Right atrium auricular region (tissue), 2 donors: ENCODE measurements around the gene TENM4. TPM values are rescaled to one million over a fixed set of nuclear protein-coding genes. Genes with fewer than 3 reads are reported as not detected.

Source experiments
- DNase-seq: peaks from one replicate; pipeline ENCODE4 v3.0.0-alpha.2; 2019; ENCODE audit warnings: low spot score
- H3K27ac ChIP-seq, 2 donors: fragments of 200-600 bp; sonication (generic); 1 replicate in 1 of 2; 2 replicates in 1 of 2; pipeline ENCODE4 v1.5.1; 2016 to 2019
- H3K27me3 ChIP-seq, 2 donors: fragments of 200-600 bp; sonication (generic); one replicate each; pipeline versions ENCODE4 v1.5.1 to v1.6.0; 2017 to 2019
- H3K36me3 ChIP-seq: fragments of 200-600 bp; sonication (generic); one replicate; pipeline ENCODE4 v1.5.1; 2016
- H3K4me1 ChIP-seq, 2 donors: fragments of 200-600 bp; sonication (generic); one replicate each; pipeline versions ENCODE4 v1.5.1 to v1.6.0; 2017 to 2019
- H3K4me3 ChIP-seq, 2 donors: fragments of 200-600 bp; sonication (generic); 1 replicate in 1 of 2; 2 replicates in 1 of 2; pipeline ENCODE4 v1.5.1; 2017 to 2019; ENCODE audit warnings: mild to moderate bottlenecking in 1 of 2, moderate library complexity in 1 of 2
- H3K9me3 ChIP-seq, 2 donors: fragments of 200-600 bp; sonication (generic); one replicate each; pipeline ENCODE4 v1.5.1; 2019
- total RNA-seq, 2 donors: library from RNA; depleted of rRNA; stranded (reverse); fragments of >200 nt; gene quantifications; one replicate each; pipeline ENCODE4 v1.1.0, GENCODE V29; 2016
- TF ChIP-seq, protein P1 (sequence below), 2 donors: fragments of 200-600 bp; sonication (generic); IDR thresholded peaks; one replicate each; pipeline ENCODE4 v1.5.1; 2019; ENCODE audit warnings: antibody characterized with exemption in 2 of 2

Gene TENM4
- total RNA-seq, 2 donors from 2014 or later = 0.30 to 0.98 TPM

DNA sequence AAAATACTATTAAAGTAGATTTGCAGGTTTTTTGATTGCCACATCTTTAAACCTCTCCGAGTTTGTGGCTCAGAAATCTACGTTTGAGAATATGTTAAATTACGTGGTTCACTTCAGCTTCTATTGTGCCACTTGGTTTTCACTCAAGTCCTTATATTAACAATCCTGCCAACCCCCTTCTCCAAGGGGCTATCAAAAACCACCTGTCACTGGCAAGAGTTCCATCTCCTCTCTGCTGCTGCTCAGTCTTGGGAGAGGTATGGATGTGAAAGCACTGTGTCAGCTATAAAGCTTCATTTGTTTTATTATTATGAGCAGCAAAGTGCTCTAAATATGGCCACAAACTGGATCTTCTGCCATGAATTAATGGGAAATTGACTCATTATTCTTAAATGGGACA lies 668.6 kb downstream of the TENM4 start:
- Histone ChIP-seq H3K4me1 (no peaks in the 10 kb centered on the region), H3K27me3 (no peaks in the 10 kb centered on the region), H3K9me3 (no peaks in the 10 kb centered on the region), H3K4me3 (no peak overlapping the region), H3K36me3 (no peaks in the 10 kb centered on the region), H3K27ac (no peak overlapping the region)
- DNase-seq = no peak
- TF ChIP-seq, protein P1, sequence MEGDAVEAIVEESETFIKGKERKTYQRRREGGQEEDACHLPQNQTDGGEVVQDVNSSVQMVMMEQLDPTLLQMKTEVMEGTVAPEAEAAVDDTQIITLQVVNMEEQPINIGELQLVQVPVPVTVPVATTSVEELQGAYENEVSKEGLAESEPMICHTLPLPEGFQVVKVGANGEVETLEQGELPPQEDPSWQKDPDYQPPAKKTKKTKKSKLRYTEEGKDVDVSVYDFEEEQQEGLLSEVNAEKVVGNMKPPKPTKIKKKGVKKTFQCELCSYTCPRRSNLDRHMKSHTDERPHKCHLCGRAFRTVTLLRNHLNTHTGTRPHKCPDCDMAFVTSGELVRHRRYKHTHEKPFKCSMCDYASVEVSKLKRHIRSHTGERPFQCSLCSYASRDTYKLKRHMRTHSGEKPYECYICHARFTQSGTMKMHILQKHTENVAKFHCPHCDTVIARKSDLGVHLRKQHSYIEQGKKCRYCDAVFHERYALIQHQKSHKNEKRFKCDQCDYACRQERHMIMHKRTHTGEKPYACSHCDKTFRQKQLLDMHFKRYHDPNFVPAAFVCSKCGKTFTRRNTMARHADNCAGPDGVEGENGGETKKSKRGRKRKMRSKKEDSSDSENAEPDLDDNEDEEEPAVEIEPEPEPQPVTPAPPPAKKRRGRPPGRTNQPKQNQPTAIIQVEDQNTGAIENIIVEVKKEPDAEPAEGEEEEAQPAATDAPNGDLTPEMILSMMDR (IDR thresholded peaks at IDR 0.05) = no peak

DNA sequence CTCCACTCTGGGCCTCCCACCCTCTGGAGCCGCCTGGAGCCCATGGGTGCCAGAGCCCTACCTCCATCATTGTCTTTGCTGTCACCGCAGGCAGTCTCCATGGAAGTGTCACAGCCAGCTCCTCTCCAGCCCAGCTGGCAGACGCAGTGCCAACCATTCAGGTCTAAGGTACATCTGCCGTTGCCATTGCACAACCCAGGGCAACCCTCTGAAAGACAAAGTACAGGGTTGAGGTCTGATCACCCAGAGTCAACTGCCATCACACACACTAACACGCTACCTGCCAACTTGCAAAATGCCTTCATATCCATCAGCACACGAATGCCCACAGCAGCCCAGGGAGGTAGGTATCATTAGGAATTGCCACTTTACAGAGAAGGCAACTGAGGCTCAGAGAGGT lies 669.9 kb downstream of the TENM4 start:
- H3K27me3 ChIP-seq = no peaks in the 10 kb centered on the region
- no peak overlapping the region for H3K4me3 ChIP-seq
- TF ChIP-seq, protein P1 (IDR thresholded peaks at IDR 0.05) = no peak
- no peak for DNase-seq
- no peaks in the 10 kb centered on the region for H3K36me3 ChIP-seq
- no peak overlapping the region for H3K27ac ChIP-seq
- H3K4me1 ChIP-seq = no peaks in the 10 kb centered on the region
- no peaks in the 10 kb centered on the region for H3K9me3 ChIP-seq

DNA sequence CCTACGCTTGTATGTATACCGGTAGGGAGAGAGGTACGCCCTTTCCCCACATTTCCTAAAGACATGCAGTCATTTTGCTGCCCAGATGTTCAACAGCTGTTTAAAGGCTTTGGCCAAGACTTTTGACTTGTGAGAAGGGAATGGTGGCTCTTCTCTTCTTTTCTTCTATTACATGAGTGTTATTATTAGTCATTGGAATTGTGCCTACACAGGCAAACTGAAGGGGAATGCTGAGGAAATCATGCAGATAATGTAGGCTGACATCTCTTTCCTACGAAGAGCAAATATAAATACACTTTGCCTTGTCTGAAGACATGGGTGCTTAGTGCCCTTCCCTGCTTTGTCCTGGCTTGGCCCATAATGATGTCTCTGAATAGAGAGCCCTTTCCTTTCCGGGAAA lies 671.9 kb downstream of the TENM4 start:
- no peaks in the 10 kb centered on the region for H3K27me3 ChIP-seq
- DNase-seq = no peak
- H3K4me1 ChIP-seq = peaks cover 0 to 6% of the 10 kb centered on the region in 2 donors
- no peak overlapping the region for H3K27ac ChIP-seq
- TF ChIP-seq, protein P1 (IDR thresholded peaks at IDR 0.05) = no peak
- no peak overlapping the region for H3K4me3 ChIP-seq
- no peaks in the 10 kb centered on the region for H3K9me3 ChIP-seq
- no peaks in the 10 kb centered on the region for H3K36me3 ChIP-seq

DNA sequence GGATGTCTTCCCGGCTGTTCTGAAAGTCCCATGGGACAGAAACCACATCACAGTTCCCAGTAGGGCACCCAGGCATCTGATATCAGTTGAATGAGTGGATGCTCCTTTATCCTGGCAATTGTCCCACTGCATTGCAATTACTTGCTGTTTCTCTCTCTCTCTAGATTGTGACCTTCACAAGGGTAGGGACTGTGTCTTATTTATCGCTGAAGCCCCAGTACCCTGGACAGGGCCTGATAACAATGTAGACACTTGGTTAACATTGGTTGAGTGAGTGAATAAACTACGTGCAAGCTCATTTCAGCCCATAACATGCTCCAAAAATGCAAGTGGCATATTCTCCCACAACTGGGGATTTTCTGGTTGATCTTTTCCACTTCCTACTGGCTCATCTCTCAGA lies 672.5 kb downstream of the TENM4 start:
- no peak overlapping the region for H3K4me3 ChIP-seq
- H3K27me3 ChIP-seq = no peaks in the 10 kb centered on the region
- H3K4me1 ChIP-seq = peaks cover 0 to 6% of the 10 kb centered on the region in 2 donors
- no peak overlapping the region for H3K27ac ChIP-seq
- no peaks in the 10 kb centered on the region for H3K9me3 ChIP-seq
- no peaks in the 10 kb centered on the region for H3K36me3 ChIP-seq
- TF ChIP-seq, protein P1 (IDR thresholded peaks at IDR 0.05) = no peak
- no peak for DNase-seq

DNA sequence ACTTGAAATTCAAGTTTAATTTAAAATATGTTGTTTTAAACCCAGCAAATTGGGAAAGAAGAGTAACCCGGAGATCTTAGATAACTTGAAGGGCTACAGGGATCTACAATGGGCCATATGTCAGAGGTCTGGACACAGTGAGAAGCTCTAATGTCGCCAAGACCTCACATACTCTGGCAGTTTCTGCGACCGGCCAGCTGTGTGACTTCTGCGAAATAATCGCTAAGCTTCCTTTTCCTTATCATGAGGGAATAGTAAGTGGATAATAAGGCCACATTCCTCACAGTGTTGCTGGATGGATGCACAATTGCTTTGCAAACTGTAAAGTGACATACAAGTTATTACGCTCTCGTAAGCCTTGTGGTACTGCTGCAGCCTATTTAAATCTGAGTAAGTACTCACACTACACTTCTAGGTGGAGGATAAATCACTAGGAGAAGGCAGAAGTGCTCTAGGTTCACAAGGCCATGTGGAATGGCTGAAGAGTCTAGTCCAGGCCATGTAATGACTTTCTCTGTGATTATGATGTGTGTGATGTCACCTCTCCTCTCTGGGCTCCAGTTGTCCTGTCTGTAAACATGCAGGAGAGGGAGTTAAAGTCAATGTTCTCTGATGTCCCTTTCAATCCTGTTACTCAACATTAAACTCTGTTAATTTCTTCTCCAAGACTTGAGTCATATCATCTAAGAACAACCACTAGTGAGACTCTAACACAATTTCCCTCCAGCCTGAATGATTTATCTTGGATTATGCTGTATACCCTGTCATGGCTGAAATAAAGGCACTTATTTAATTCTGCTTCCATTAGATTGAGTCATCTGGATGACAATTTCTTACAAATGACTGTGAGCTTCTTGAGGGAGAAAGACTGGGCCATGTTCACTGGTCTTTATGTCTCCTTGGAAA lies 673.5 kb downstream of the TENM4 start:
- TF ChIP-seq, protein P1 (IDR thresholded peaks at IDR 0.05) = no peak
- DNase-seq = no peak

More for the DNA sequence above, 673.5 kb downstream of the TENM4 start:
- Histone ChIP-seq H3K9me3 (no peaks in the 10 kb centered on the region), H3K4me3 (no peak overlapping the region), H3K27ac (no peak overlapping the region), H3K4me1 (peaks cover 0 to 6% of the 10 kb centered on the region in 2 donors), H3K27me3 (no peaks in the 10 kb centered on the region), H3K36me3 (no peaks in the 10 kb centered on the region)
